Neutrophil (primary cell): ENCODE results near the gene ACTR1A.
"Not testable (repeated sequence)": the region's sequence is repeated elsewhere in the genome, so short reads cannot be mapped to it uniquely, and the experiment has no call there.

Experiments used
- H3K27ac ChIP-seq: fragments of 200-600 bp; sonication (generic); 2 replicates; pipeline ENCODE4 v1.5.1; 2016; ENCODE audit warnings: mild to moderate bottlenecking, moderate library complexity
- H3K27me3 ChIP-seq: fragments of 200-600 bp; sonication (generic); 2 replicates; pipeline ENCODE4 v1.6.0; 2016; ENCODE audit warnings: mild to moderate bottlenecking
- H3K36me3 ChIP-seq: fragments of 200-600 bp; sonication (generic); 2 replicates; pipeline ENCODE4 v1.5.1; 2017
- H3K4me1 ChIP-seq, 2 experiments: fragments of 200-600 bp in 1 of 2; sonication (generic) in 1 of 2; 1 replicate in 1 of 2; 2 replicates in 1 of 2; pipeline versions ENCODE4 v1.5.1 to v1.6.1; 2013 to 2016; ENCODE audit warnings: low read depth in 1 of 2, low read length in 1 of 2, mild to moderate bottlenecking in 1 of 2, moderate library complexity in 1 of 2; ENCODE audit not compliant: control insufficient read depth in 1 of 2, insufficient read depth in 1 of 2
- H3K4me3 ChIP-seq, 2 experiments: fragments of 200-600 bp in 1 of 2; sonication (generic) in 1 of 2; 1 replicate in 1 of 2; 2 replicates in 1 of 2; pipeline ENCODE4 v1.5.1; 2013 to 2016; ENCODE audit warnings: low read depth in 1 of 2, low read length in 1 of 2, mild to moderate bottlenecking in 1 of 2, moderate library complexity in 1 of 2
- H3K9me3 ChIP-seq: fragments of 200-600 bp; sonication (generic); 2 replicates; pipeline ENCODE4 v1.5.1; 2016
- TF ChIP-seq, protein P1 (sequence below): fragments of 200-600 bp; sonication (generic); IDR thresholded peaks from 2 replicates; pipeline ENCODE4 v1.5.1; 2016; ENCODE audit warnings: antibody characterized with exemption

Gene ACTR1A

DNA sequence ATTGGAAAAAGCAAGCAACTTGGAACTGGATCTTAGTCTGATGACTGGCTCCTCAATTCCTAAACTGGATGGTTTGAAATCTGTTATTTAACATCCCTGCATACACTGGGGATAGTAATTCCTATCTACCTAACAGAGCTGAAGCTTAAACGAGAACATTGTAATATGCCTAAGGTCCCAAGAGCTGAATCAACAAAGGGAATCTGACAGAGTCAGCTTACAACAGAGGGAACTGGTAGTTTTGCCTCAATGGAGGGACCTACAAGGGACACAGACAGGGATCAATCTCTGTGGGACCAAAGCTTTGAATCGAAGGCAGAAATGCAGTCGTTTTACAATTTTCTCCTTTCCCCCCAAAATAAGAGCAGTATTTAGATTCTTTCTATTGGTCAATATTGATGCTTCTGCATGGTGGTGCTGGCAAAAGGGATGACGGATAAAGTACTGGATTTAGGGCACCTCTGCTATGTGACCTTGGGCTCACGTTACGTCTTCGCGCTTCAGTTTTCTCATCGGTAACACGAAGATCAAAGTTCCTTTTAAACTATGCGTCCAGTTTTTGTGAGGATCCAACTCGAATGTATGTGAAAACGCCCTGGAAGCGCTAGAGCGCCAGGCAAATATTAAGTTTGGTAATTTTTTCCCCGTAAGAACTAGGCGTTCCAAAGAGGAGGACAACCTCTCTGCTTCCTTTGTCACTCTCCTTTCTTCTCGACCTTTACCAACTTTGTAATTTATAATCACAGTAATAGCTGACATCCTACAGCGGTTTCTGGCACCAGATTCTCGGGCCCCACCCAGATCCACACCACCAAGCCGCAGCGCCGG, 1.1 kb downstream of the ACTR1A start:
- H3K9me3 ChIP-seq: no peaks in the 10 kb centered on the region
- H3K4me1 ChIP-seq: peaks cover 49 to 50% of the 10 kb centered on the region in 2 experiments
- H3K36me3 ChIP-seq: no peaks in the 10 kb centered on the region
- TF ChIP-seq, protein P1, sequence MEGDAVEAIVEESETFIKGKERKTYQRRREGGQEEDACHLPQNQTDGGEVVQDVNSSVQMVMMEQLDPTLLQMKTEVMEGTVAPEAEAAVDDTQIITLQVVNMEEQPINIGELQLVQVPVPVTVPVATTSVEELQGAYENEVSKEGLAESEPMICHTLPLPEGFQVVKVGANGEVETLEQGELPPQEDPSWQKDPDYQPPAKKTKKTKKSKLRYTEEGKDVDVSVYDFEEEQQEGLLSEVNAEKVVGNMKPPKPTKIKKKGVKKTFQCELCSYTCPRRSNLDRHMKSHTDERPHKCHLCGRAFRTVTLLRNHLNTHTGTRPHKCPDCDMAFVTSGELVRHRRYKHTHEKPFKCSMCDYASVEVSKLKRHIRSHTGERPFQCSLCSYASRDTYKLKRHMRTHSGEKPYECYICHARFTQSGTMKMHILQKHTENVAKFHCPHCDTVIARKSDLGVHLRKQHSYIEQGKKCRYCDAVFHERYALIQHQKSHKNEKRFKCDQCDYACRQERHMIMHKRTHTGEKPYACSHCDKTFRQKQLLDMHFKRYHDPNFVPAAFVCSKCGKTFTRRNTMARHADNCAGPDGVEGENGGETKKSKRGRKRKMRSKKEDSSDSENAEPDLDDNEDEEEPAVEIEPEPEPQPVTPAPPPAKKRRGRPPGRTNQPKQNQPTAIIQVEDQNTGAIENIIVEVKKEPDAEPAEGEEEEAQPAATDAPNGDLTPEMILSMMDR: no peak
- no peaks in the 10 kb centered on the region for H3K27me3 ChIP-seq
- peak overlapping the region; percentile 65 to 100 for H3K4me3 ChIP-seq
- peak overlapping the region; percentile 94 for H3K27ac ChIP-seq

DNA sequence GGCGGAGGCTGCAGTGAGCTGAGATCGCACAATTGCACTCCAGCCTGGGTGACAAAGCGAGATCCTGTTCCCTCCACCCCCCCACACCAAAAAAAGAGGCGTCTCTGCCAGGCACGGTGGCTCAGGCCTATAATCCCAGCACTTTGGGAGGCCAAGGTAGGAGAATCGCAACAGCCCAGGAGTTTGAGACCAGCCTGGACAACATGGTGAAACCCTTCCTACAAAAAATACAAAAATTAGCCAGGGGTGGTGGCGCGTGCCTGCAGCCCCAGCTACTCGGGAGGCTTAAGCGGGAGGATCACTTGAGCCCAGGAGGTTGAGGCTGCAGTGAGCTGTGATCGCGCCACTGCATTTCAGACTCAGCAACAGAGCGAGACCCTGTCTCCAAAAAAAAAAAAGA, 1.8 kb downstream of the ACTR1A start:
- H3K36me3 ChIP-seq, H3K9me3 ChIP-seq, H3K27me3 ChIP-seq, H3K27ac ChIP-seq: not testable (repeated sequence)
- Histone ChIP-seq H3K4me1 (peaks cover 49 to 50% of the 10 kb centered on the region in 2 experiments), H3K4me3 (peak overlapping the region in 1 of 2 experiments; percentile 100)

DNA sequence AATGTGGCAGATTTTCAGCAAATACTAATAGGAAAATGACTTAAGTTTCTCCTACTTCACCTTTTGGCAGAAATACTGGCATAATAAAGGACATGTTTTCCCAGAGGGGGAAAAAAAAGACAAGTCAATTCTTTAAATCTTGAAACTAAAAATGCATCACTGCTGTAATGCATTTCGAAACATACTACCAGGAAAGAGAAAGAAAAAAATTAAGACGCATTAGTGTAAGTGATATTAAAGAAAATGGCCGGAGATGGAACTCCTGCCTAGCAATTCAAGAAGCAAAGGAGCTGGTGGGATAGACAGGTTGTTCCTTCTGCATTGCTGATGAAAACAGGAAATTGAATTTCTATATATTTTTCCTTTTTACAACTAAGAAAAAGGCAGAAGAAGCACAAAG, 3.2 kb downstream of the ACTR1A start:
- no peak overlapping the region for H3K4me3 ChIP-seq
- H3K36me3 ChIP-seq: no peaks in the 10 kb centered on the region
- peak overlapping the region; percentile 0 for H3K27ac ChIP-seq
- H3K4me1 ChIP-seq: peaks cover 38 to 39% of the 10 kb centered on the region in 2 experiments
- TF ChIP-seq, protein P1: no peak
- no peaks in the 10 kb centered on the region for H3K9me3 ChIP-seq
- no peaks in the 10 kb centered on the region for H3K27me3 ChIP-seq

DNA sequence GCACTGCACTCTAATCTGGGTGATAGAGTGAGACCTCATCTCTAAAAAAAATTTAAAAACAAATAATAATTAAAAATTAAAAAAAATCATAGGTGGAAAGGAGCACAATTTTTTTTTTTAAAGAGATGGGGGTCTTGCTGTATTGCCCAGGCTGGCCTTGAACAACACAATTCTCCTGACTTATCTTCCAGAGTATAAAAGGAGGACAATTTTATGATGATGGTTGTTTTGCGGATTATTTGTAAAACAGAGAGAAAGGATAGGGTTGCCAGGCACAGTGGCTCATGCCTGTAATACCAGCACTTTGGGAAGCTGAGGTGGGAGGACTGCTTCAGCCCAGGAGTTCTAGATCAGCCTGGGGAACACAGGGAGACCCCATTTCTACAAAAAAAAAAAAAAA, 5.0 kb downstream of the ACTR1A start:
- H3K36me3 ChIP-seq: peaks cover 1% of the 10 kb centered on the region
- H3K27me3 ChIP-seq: no peaks in the 10 kb centered on the region
- H3K9me3 ChIP-seq: no peaks in the 10 kb centered on the region
- TF ChIP-seq, protein P1: no peak
- H3K4me3 ChIP-seq: no peak overlapping the region
- peaks cover 23 to 26% of the 10 kb centered on the region in 2 experiments for H3K4me1 ChIP-seq
- no peak overlapping the region for H3K27ac ChIP-seq

DNA sequence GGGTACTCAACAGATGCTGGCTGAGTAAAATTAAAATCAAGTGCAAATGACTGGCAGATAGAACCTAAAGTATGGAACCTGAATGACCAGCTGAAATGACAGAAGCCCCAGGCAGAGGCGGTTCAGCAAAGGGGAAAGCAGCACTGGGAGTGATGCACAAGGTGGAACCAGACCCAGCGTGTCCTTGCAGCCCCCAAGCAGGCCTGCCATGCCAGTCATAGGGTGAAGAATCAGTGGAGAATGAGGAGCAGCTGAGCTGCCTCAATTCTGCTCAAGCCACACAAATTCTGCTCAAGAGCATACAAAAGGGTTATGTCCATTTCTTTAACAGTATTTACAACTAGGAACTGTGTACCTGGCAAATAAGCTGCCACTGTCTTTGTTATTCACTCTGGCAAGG, 8.7 kb downstream of the ACTR1A start:
- Histone ChIP-seq H3K4me1 (peaks cover under 1 to 1% of the 10 kb centered on the region in 2 experiments), H3K27me3 (no peaks in the 10 kb centered on the region), H3K36me3 (peaks cover 25% of the 10 kb centered on the region), H3K27ac (no peak overlapping the region), H3K9me3 (no peaks in the 10 kb centered on the region), H3K4me3 (no peak overlapping the region)
- TF ChIP-seq, protein P1: no peak

DNA sequence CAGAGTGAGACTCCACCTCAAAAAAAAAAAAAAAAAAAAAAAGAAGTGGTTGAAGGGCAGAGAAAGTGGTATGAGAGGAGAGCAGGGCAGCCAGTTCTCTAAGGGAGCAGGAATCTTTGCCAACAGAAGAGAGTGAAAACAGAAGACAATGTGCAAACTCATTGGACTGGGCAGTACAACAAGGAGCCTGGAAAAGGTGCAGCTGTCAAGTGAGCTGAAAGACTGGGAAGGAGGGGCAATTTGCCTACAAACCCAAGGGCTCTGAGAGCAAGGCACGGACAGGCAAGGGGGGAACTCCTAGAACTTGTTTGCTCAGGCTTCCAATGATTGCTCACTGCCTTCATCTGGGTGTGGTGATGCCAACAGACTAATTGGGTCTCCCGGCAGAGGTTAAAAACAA, 9.5 kb downstream of the ACTR1A start:
- H3K27ac ChIP-seq: no peak overlapping the region
- H3K9me3 ChIP-seq: no peaks in the 10 kb centered on the region
- TF ChIP-seq, protein P1: no peak
- H3K4me3 ChIP-seq: no peak overlapping the region
- H3K27me3 ChIP-seq: no peaks in the 10 kb centered on the region
- peaks cover 33% of the 10 kb centered on the region for H3K36me3 ChIP-seq
- no peaks in the 10 kb centered on the region for H3K4me1 ChIP-seq
